IPS-18a (cell line): ENCODE results near the gene NAGLU.
A peak's percentile ranks its signal among the peaks of the same experiment; 100 is the strongest.

Experiments used
- H3K27ac ChIP-seq: one replicate; pipeline ENCODE4 v1.5.1; 2013; ENCODE audit warnings: low read length
- H3K27me3 ChIP-seq: one replicate; pipeline ENCODE4 v1.6.1; 2013; ENCODE audit warnings: mild to moderate bottlenecking, low read length; ENCODE audit not compliant: control insufficient read depth, insufficient read depth
- H3K36me3 ChIP-seq: one replicate; pipeline ENCODE4 v1.6.1; 2013; ENCODE audit warnings: low read depth, low read length; ENCODE audit not compliant: control insufficient read depth
- H3K4me1 ChIP-seq: one replicate; pipeline ENCODE4 v1.6.1; 2013; ENCODE audit warnings: low read depth, low read length; ENCODE audit not compliant: control insufficient read depth
- H3K4me3 ChIP-seq: one replicate; pipeline ENCODE4 v1.5.1; 2013; ENCODE audit warnings: low read length
- H3K9ac ChIP-seq: one replicate; pipeline ENCODE4 v1.6.1; 2013; ENCODE audit warnings: mild to moderate bottlenecking, low read length, moderate library complexity
- H3K9me3 ChIP-seq: one replicate; pipeline ENCODE4 v1.6.1; 2013; ENCODE audit warnings: low read depth, low read length; ENCODE audit not compliant: control insufficient read depth

NAGLU gene

DNA sequence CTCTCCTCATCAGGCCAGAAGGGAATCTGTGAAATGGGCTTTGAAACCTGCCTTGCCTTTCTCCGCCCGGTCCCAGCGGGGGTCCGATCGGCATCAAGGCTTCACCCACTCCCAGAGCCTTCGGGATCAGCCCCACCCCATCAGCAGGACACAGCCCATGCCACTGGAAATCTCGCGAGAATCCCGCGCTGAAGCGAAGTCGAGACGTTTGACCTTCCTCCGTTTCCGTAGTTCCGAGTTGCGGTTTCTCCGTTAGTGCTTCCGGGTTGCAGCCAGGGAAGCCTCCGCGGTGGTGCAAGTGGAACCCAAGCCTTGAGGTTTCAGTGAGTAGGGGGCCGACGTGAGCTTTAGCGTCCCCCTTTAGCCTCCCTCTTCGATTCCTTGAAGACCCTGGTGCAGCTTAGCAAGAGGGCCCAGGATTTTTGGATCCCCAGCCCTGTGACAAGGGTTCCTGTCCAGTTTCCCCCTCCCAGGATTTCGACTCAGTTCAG lies 25.9 kb downstream of the NAGLU start, which contains the start of gene COASY:
Gene COASY, plus strand, starts transcription at position 252 of the 491 bp plus-strand sequence. CDS start 475 bp downstream, outside the sequence.
- no peaks in the 10 kb centered on the region for H3K9me3 ChIP-seq
- no peaks in the 10 kb centered on the region for H3K27me3 ChIP-seq
- no peak within 1 kb of the TSS for H3K27ac ChIP-seq
- peak within 1 kb of the TSS; percentile 83 for H3K9ac ChIP-seq
- peak within 1 kb of the TSS; percentile 85 for H3K4me3 ChIP-seq
- H3K4me1 ChIP-seq = peaks cover 7% of the 10 kb centered on the region
- peaks cover 14% of the 10 kb centered on the region for H3K36me3 ChIP-seq

DNA sequence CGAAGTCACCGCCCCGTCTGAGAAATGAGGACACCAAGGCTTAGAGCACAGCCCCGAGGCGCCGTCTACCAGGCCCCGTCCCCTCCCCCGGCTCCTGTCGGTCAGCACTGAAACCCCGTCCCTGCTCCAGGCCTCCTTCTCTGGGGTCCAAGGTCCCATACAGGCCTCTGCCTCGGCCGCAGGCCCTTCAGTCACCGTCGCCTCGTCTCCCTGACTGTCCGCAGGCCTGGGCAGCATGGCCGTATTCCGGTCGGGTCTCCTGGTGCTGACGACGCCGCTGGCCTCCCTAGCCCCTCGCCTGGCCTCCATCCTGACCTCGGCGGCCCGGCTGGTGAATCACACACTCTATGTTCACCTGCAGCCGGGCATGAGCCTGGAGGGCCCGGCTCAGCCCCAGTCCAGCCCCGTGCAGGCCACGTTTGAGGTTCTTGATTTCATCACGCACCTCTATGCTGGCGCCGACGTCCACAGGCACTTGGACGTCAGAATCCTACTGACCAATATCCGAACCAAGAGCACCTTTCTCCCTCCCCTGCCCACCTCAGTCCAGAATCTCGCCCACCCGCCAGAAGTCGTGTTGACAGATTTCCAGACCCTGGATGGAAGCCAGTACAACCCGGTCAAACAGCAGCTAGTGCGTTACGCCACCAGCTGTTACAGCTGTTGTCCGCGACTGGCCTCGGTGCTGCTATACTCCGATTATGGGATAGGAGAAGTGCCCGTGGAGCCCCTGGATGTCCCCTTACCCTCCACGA lies 26.5 kb downstream of the NAGLU start:
- no peaks in the 10 kb centered on the region for H3K9me3 ChIP-seq
- H3K4me3 ChIP-seq = peak overlapping the region; percentile 85
- peak overlapping the region; percentile 83 for H3K9ac ChIP-seq
- peaks cover 7% of the 10 kb centered on the region for H3K4me1 ChIP-seq
- peaks cover 14% of the 10 kb centered on the region for H3K36me3 ChIP-seq
- H3K27ac ChIP-seq = no peak overlapping the region
- no peaks in the 10 kb centered on the region for H3K27me3 ChIP-seq

DNA sequence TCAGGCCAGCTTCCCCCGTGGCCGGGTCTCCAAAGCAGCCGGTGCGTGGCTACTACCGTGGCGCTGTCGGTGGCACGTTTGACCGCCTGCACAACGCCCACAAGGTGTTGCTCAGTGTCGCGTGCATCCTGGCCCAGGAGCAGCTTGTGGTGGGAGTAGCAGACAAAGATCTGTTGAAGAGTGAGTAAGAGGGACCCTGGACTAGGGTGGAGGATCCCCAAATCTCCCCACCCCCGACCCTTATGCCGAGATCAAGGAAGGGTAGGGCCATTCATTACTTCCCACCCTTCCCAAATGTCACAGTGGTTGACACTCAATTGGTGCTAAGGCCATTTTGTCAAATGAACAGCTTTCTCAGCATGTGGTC lies 27.1 kb downstream of the NAGLU start:
- Histone ChIP-seq H3K36me3 (peaks cover 14% of the 10 kb centered on the region), H3K4me3 (peak overlapping the region; percentile 85), H3K9ac (peak overlapping the region; percentile 83), H3K9me3 (no peaks in the 10 kb centered on the region), H3K4me1 (peaks cover 7% of the 10 kb centered on the region), H3K27ac (no peak overlapping the region), H3K27me3 (no peaks in the 10 kb centered on the region)

DNA sequence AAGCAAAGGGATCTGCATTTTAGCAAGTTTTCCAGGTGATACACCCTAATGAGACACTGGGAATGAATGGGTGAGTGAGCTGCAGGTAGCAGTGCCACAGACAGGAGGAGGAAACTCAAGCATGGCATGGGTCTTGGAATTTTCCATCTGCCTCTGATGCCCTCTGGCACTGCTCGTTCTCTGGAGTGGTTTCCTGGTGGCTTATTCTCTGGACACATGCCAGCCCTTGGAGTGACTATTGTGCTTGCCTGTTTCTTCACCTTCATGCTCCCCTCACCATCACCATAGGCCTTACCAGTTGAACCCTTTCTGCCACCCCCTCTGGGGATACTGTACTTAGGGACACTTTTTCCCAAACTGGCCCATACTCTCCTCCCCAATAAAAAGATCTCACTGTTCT lies 27.5 kb downstream of the NAGLU start:
- peaks cover 7% of the 10 kb centered on the region for H3K4me1 ChIP-seq

DNA sequence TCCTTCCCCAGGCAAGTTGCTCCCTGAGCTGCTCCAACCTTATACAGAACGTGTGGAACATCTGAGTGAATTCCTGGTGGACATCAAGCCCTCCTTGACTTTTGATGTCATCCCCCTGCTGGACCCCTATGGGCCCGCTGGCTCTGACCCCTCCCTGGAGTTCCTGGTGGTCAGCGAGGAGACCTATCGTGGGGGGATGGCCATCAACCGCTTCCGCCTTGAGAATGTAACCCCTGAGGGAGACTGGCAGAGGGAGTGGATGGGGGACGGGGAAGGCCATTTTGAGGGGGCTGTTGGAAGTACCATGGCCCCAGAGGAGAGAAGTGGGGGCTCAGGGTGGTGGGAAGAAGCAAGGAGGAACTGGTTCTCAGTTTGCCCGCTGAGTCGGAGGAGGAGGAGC lies 27.9 kb downstream of the NAGLU start:
- peaks cover 20% of the 10 kb centered on the region for H3K36me3 ChIP-seq
- no peak overlapping the region for H3K27ac ChIP-seq
- H3K4me1 ChIP-seq = peaks cover 7% of the 10 kb centered on the region
- H3K9ac ChIP-seq = no peak overlapping the region
- H3K9me3 ChIP-seq = no peaks in the 10 kb centered on the region
- no peak overlapping the region for H3K4me3 ChIP-seq
- no peaks in the 10 kb centered on the region for H3K27me3 ChIP-seq

More for the DNA sequence above, 27.5 kb downstream of the NAGLU start:
- no peaks in the 10 kb centered on the region for H3K9me3 ChIP-seq
- no peak overlapping the region for H3K9ac ChIP-seq
- H3K27ac ChIP-seq = no peak overlapping the region
- H3K36me3 ChIP-seq = peaks cover 16% of the 10 kb centered on the region
- H3K27me3 ChIP-seq = no peaks in the 10 kb centered on the region
- peak overlapping the region; percentile 85 for H3K4me3 ChIP-seq

DNA sequence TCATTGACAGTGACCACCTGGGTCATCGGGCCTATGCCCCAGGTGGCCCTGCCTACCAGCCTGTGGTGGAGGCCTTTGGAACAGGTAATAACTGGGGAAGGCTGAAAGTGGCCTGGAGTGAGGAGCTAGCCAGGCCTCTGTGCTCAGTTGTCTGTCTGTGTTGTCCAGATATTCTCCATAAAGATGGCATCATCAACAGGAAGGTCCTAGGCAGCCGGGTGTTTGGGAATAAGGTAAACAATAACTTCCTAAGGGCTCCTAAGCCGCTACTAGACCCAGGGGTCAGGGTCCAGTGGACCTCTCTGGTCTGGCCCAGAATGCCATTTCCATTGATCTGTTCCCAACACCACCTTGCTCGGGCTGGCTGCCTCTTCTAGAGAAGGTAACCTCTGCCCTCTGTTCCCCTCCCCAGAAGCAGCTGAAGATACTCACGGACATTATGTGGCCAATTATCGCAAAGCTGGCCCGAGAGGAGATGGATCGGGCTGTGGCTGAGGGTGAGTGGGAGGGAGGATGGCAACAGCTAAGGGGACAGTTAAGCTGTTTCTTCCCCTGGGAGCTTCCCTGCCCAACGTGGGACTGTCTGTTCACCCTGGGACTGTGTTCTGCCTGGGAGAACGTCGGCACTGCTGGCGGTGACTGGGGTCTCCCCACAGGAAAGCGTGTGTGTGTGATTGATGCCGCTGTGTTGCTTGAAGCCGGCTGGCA lies 28.9 kb downstream of the NAGLU start:
- peaks cover 7% of the 10 kb centered on the region for H3K4me1 ChIP-seq
- H3K36me3 ChIP-seq = peaks cover 30% of the 10 kb centered on the region
- H3K9ac ChIP-seq = no peak overlapping the region
- H3K27ac ChIP-seq = no peak overlapping the region
- H3K27me3 ChIP-seq = no peaks in the 10 kb centered on the region
- no peak overlapping the region for H3K4me3 ChIP-seq
- H3K9me3 ChIP-seq = no peaks in the 10 kb centered on the region

DNA sequence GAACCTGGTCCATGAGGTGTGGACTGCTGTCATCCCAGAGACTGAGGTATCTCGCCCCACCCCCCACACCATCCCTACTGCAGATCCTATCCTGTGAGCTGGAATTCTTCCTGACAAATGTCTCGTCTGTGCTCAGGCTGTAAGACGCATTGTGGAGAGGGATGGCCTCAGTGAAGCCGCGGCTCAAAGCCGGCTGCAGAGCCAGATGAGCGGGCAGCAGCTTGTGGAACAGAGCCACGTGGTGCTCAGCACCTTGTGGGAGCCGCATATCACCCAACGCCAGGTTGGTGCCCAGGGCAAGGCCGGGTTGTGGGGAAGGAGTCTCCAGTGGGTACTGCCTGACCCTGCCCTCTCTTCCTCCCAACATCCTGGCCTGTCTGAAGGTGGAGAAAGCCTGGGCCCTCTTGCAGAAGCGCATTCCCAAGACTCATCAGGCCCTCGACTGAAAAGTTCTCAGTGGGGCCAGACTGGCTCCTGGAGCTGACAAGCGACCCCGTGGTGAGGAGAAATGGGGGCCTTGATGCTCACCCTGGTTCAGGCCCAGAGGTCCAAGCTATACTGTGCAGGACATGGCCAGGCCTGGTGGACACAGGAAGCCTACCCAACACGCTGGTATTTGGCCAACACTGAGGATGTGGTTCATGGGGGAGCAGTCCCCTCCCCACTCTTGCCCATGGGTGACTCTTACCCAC lies 29.6 kb downstream of the NAGLU start:
- Histone ChIP-seq H3K9me3 (no peaks in the 10 kb centered on the region), H3K27me3 (no peaks in the 10 kb centered on the region), H3K27ac (no peak overlapping the region), H3K4me3 (no peak overlapping the region), H3K4me1 (peaks cover 7% of the 10 kb centered on the region), H3K9ac (no peak overlapping the region), H3K36me3 (peaks cover 36% of the 10 kb centered on the region)

DNA sequence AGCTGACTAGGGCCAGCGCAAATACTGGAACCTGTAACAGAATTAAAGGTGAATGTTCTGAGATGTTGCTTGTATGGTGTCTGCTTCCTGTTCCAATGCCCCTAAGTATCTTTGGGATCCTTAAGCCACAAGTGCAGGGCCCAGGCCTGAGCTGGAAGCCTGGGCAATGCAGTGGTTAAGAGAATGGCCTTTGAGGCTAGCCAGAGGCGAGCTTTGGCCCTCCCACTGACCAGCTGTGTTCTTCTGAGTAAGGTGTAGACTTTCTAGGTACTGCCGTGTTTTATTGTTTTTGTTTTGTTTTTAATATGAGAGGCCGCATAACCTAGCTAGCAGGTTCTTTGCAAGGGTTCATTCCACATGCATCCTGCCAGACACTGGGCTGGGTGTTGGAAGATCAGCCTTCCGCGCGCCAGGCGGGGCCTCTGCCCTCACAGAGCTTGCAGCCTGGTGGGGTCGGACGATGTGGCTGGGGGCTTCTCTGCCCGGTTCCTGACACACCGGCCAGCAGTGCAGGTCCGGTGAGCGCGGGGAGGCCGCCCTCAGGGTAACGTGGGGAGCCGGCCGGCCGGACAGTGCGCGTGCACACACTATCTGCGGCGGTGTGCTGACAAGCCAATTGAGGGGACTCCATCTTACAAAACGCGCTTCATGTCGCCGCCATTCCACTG lies 30.3 kb downstream of the NAGLU start:
- H3K36me3 ChIP-seq = peaks cover 42% of the 10 kb centered on the region
- peaks cover 7% of the 10 kb centered on the region for H3K4me1 ChIP-seq
- no peaks in the 10 kb centered on the region for H3K9me3 ChIP-seq
- peak overlapping the region; percentile 69 for H3K9ac ChIP-seq
- no peaks in the 10 kb centered on the region for H3K27me3 ChIP-seq
- H3K4me3 ChIP-seq = peak overlapping the region; percentile 56
- H3K27ac ChIP-seq = no peak overlapping the region

GRCh38 chr17:42566883-42567573 lies 31.0 kb downstream of the NAGLU start, which contains the start of gene MLX:
Gene MLX, plus strand, starts transcription at chr17:42567100. Its CDS starts 25 bp downstream, at chr17:42567125.
- Histone ChIP-seq H3K36me3 (peaks cover 49% of the 10 kb centered on the region), H3K27me3 (no peaks in the 10 kb centered on the region), H3K4me1 (peaks cover 7% of the 10 kb centered on the region), H3K9ac (peak within 1 kb of the TSS; percentile 69), H3K27ac (no peak within 1 kb of the TSS), H3K9me3 (no peaks in the 10 kb centered on the region), H3K4me3 (peak within 1 kb of the TSS; percentile 56)

DNA sequence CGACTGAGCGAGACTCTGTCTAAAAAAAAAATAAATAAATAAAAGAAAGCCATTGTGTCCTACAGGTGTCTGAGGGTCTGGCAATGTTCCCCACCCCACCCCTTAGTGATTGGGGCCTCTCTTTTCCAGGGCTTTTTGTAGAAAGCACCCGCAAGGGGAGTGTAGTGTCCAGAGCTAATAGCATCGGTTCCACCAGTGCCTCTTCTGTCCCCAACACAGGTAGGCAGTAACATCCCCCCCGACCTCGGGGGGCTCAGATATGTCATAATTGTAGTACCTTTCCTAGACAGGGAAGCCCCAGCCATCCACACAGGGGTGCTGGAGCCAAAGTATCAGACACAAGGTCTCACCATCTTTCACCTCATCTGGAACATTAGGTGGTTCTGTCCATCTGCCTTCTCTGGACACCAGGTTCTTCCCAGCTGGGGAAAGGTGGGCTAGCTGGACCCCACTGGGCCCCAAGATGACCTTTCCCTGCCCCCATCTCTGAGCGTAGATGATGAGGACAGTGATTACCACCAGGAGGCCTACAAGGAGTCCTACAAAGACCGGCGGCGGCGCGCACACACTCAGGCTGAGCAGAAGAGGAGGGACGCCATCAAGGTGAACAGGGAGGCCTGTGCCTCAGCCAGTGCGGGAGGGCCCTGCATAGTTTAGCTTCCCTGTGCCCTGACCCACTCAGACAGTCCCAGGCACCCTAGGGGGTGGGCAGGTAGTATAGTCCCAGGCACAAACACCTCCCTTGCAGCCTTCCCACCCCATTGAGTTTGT lies 32.5 kb downstream of the NAGLU start:
- H3K27ac ChIP-seq = no peak overlapping the region
- H3K9me3 ChIP-seq = no peaks in the 10 kb centered on the region
- no peaks in the 10 kb centered on the region for H3K27me3 ChIP-seq
- no peak overlapping the region for H3K9ac ChIP-seq
- H3K4me1 ChIP-seq = peaks cover 3% of the 10 kb centered on the region
- no peak overlapping the region for H3K4me3 ChIP-seq
- peaks cover 64% of the 10 kb centered on the region for H3K36me3 ChIP-seq
